SU-DHL-6 (cell line): ENCODE measurements around the gene FRAT2.

ENCODE experiments used
- CTCF ChIP-seq: fragments of 200-600 bp; sonication (generic); IDR thresholded peaks from one replicate; pipeline ENCODE4 v1.5.1; 2017; ENCODE audit warnings: antibody characterized with exemption, mild to moderate bottlenecking, low read length, moderate library complexity; ENCODE audit not compliant: insufficient read depth, poor library complexity, severe bottlenecking
- EZH2phosphoT487 ChIP-seq: fragments of 200-600 bp; sonication (generic), shearing (Covaris generic); conservative IDR thresholded peaks from 2 replicates; pipeline ENCODE4 v1.6.1; 2018; ENCODE audit warnings: mild to moderate bottlenecking, antibody characterized with exemption, low read length, moderate library complexity, mixed read lengths

DNA sequence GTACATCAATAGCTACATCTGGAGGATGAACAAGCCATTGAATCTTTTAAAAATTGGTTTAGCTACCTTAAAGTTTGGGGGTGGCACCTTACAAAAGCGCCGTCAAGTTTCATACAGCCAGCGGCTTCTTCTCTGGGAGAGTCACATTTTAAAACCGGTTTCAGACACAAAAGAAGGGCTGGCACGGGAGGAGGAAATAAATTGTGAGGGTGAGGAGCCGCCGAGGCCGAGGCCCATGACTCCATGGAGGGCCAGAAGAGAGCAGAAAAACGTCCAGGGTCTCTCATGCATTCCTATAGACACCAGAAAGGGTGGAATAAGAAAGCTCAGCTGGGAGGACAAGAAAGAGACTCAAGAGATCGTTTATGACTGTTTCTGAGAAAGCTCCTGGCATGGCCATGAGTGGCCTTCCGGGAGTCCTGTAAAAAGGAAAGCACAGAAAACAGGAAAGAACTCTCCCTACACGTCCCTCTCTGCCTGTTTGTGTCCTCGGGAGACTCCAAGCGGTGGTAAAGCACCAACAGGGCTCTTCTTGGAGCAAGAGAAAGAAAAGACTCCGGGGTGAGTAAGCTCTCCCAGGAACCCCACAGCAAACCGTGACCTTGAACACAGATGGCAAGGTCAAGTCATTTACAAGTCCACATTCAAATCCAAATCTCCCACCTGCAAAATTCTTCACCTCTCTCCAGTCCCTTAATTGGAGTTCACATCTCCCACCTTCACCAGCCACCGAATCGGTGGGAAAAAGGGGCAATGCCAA, 1.8 kb downstream of the FRAT2 start:
- TF ChIP-seq CTCF = no peak
- no peak for TF ChIP-seq EZH2phosphoT487
